Gastroesophageal sphincter (tissue), 4 donors: ENCODE data around the gene GLB1L3. TPM values are rescaled to one million over a fixed set of nuclear protein-coding genes. Genes with fewer than 3 reads are reported as not detected.
A peak's percentile ranks its signal among the peaks of the same experiment; 100 is the strongest.

Experiments
- ATAC-seq: fragments of 150-250 bp; one replicate; pipeline ENCODE4 v1.9.1; 2016; ENCODE audit warnings: mild to moderate bottlenecking, moderate library complexity
- H3K27ac ChIP-seq, 4 donors: fragments of 200-600 bp; sonication (generic) in 3 of 4; 1 replicate in 3 of 4; 2 replicates in 1 of 4; pipeline ENCODE4 v1.5.1; 2016 to 2019
- H3K27me3 ChIP-seq: fragments of 200-600 bp; sonication (generic); one replicate; pipeline ENCODE4 v1.5.1; 2019
- H3K36me3 ChIP-seq, 2 donors: fragments of 200-600 bp; sonication (generic); one replicate each; pipeline ENCODE4 v1.5.1; 2019; ENCODE audit warnings: control low read depth in 1 of 2
- H3K4me1 ChIP-seq, 3 donors: fragments of 200-600 bp; sonication (generic); 1 replicate in 2 of 3; 2 replicates in 1 of 3; pipeline ENCODE4 v1.5.1; 2016 to 2019; ENCODE audit warnings: control low read depth in 2 of 3
- H3K4me3 ChIP-seq, 2 donors: fragments of 200-600 bp; sonication (generic); one replicate each; pipeline ENCODE4 v1.5.1; 2019; ENCODE audit warnings: mild to moderate bottlenecking in 1 of 2, moderate library complexity in 1 of 2
- H3K9me3 ChIP-seq, 3 donors: fragments of 200-600 bp; sonication (generic); one replicate each; pipeline ENCODE4 v1.5.1; 2017 to 2019; ENCODE audit warnings: control low read depth in 2 of 3
- CTCF ChIP-seq, 4 experiments: fragments of 200-600 bp in 2 of 4; fragments of 450-650 bp in 2 of 4; sonication (generic) in 1 of 4; IDR thresholded peaks; one replicate each; pipeline ENCODE4 v1.5.1; 2017 to 2019; ENCODE audit warnings: antibody characterized with exemption in 4 of 4, mild to moderate bottlenecking in 2 of 4, moderate library complexity in 2 of 4
- EP300 ChIP-seq: sonication (generic); formaldehyde crosslinking; IDR thresholded peaks from one replicate; pipeline ENCODE4 v1.6.1; 2017; ENCODE audit warnings: antibody characterized with exemption, mild to moderate bottlenecking
- POLR2A ChIP-seq, 2 donors: fragments of 450-650 bp; IDR thresholded peaks; one replicate each; pipeline ENCODE4 v1.6.1; 2017; ENCODE audit warnings: antibody characterized with exemption in 2 of 2, mild to moderate bottlenecking in 2 of 2, moderate library complexity in 1 of 2
- POLR2AphosphoS5 ChIP-seq: sonication (generic); formaldehyde crosslinking; IDR thresholded peaks from one replicate; pipeline ENCODE4 v1.6.1; 2017; ENCODE audit warnings: antibody characterized with exemption
- WGBS, 2 donors: methylation state at CpG; one replicate each; pipeline ENCODE4 v1.1.5; 2018; ENCODE audit warnings: low coverage in 1 of 2; 5-methylcytosine and 5-hydroxymethylcytosine counted together
- total RNA-seq, 4 donors: library from RNA; depleted of rRNA; stranded (reverse); fragments of >200 nt; gene quantifications; one replicate each; pipeline ENCODE4 v1.1.0, GENCODE V29; 2016

The GLB1L3 gene
- total RNA-seq, 4 donors from 2014 or later = 0.42 TPM; not detected in 3

- no peak overlapping the region for H3K27ac ChIP-seq
- WGBS, 2 donors = 41 to 47% methylated on average over 8 to 15 of the region's 18 CpGs
Measured at GRCh38 chr11:134272381-134273316, 3.5 kb upstream of the GLB1L3 start.

GRCh38 chr11:134273317-134273712, 2.9 kb upstream of the GLB1L3 start:
- H3K4me1 ChIP-seq = peaks cover 0 to 23% (median 14%) of the 10 kb centered on the region in 3 donors
- no peak for TF ChIP-seq CTCF (IDR thresholded peaks at IDR 0.05)
- TF ChIP-seq POLR2AphosphoS5 = no peak
- no peak for TF ChIP-seq EP300
- no peak for TF ChIP-seq POLR2A (IDR thresholded peaks at IDR 0.05)
- H3K27me3 ChIP-seq = peaks cover 96% of the 10 kb centered on the region
- H3K9me3 ChIP-seq = peaks cover 0 to 6% (median 0%) of the 10 kb centered on the region in 3 donors
- H3K27ac ChIP-seq = no peak overlapping the region
- ATAC-seq = no peak
- WGBS, 2 donors = 44 to 53% methylated on average over 3 of the region's 3 CpGs
- H3K4me3 ChIP-seq = no peak overlapping the region
- H3K36me3 ChIP-seq = no peaks in the 10 kb centered on the region

More at GRCh38 chr11:134272381-134273316, 3.5 kb upstream of the GLB1L3 start:
- H3K36me3 ChIP-seq = no peaks in the 10 kb centered on the region
- TF ChIP-seq POLR2AphosphoS5 = no peak
- TF ChIP-seq CTCF (IDR thresholded peaks at IDR 0.05) = no peak
- no peak for TF ChIP-seq POLR2A (IDR thresholded peaks at IDR 0.05)
- TF ChIP-seq EP300 = no peak
- peaks cover 0 to 23% (median 14%) of the 10 kb centered on the region in 3 donors for H3K4me1 ChIP-seq
- peaks cover 90% of the 10 kb centered on the region for H3K27me3 ChIP-seq
- ATAC-seq = peak; percentile 42
- H3K9me3 ChIP-seq = no peaks in the 10 kb centered on the region
- H3K4me3 ChIP-seq = no peak overlapping the region

GRCh38 chr11:134275188-134275533, 1.0 kb upstream of the GLB1L3 start:
- WGBS, 2 donors = 15 to 21% methylated on average over 5 of the region's 5 CpGs
- TF ChIP-seq CTCF (IDR thresholded peaks at IDR 0.05) (no peak), POLR2AphosphoS5 (no peak), EP300 (no peak), POLR2A (IDR thresholded peaks at IDR 0.05) (no peak)
- Histone ChIP-seq H3K27me3 (peaks cover 97% of the 10 kb centered on the region), H3K27ac (no peak overlapping the region), H3K4me3 (no peak overlapping the region), H3K9me3 (peaks cover 0 to 11% (median 0%) of the 10 kb centered on the region in 3 donors), H3K36me3 (no peaks in the 10 kb centered on the region), H3K4me1 (peaks cover 0 to 23% (median 14%) of the 10 kb centered on the region in 3 donors)
- no peak for ATAC-seq

- Histone ChIP-seq H3K9me3 (peaks cover 0 to 11% (median 0%) of the 10 kb centered on the region in 3 donors), H3K27me3 (peaks cover 86% of the 10 kb centered on the region), H3K4me3 (peak overlapping the region in 1 of 2 donors; percentile 40), H3K36me3 (no peaks in the 10 kb centered on the region), H3K27ac (no peak overlapping the region), H3K4me1 (peaks cover 0 to 23% (median 14%) of the 10 kb centered on the region in 3 donors)
- 10% methylated on average over 4 of the region's 88 CpGs; no CpG with 5 or more reads in 1 of the 2 donors for WGBS, 2 donors
- TF ChIP-seq EP300 = no peak
- ATAC-seq = peak; percentile 11
Measured at GRCh38 chr11:134276396-134277182, 410 bp downstream of the GLB1L3 start.
